GM21737 (cell line): ENCODE data around the gene CBLN4.

Experiments used
- ATAC-seq: cut with Tn5 transposase; IDR thresholded peaks from one replicate; pipeline ENCODE4 v1.9.1; 2021; ENCODE audit warnings: mild to moderate bottlenecking, moderate library complexity; ENCODE audit not compliant: unreplicated experiment

Gene CBLN4

DNA sequence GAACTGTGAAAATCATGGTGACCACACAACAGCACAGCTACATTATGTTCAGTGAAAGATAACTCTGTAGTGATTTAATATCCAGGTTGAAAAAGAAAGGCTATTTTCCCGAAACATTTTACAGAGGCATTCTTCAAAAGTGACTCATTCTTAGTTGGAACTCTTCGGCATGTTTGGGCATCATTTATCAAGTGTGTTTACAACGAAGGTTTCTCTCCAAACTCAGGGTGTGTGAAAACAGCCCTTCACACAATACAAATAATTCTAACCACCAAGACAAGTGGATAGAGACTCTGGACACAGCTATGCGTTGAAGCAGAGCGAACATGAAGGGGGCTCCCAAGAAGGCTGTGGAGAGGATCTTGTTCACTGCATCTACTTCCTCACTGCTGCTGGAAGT is 57.6 kb downstream of the CBLN4 start:
- ATAC-seq, result no peak
